SU-DHL-6 (cell line): Measurements from ENCODE around the gene ST3GAL4.

Experiments
- H2AFZ ChIP-seq: fragments of 200-600 bp; sonication (generic); 2 replicates; pipeline ENCODE4 v1.6.1; 2014; ENCODE audit warnings: low read depth, mild to moderate bottlenecking, moderate library complexity, mixed read lengths, antibody characterized with exemption, low read length; ENCODE audit not compliant: severe bottlenecking
- H3F3A ChIP-seq: fragments of 200-600 bp; shearing (Covaris generic); 2 replicates; pipeline ENCODE4 v1.6.0; 2016; ENCODE audit warnings: antibody characterized with exemption, mild to moderate bottlenecking; ENCODE audit not compliant: insufficient read depth
- H3K27ac ChIP-seq: fragments of 200-600 bp; sonication (generic); 2 replicates; pipeline ENCODE4 v1.5.1; 2016; ENCODE audit warnings: low read depth, mild to moderate bottlenecking, low read length, moderate library complexity, mixed read lengths
- H3K27me3 ChIP-seq: fragments of 200-600 bp; sonication (generic), shearing (Covaris generic); 2 replicates; pipeline ENCODE4 v1.6.0; 2014; ENCODE audit warnings: mild to moderate bottlenecking, low read length
- H3K36me3 ChIP-seq: fragments of 200-600 bp; sonication (generic); 2 replicates; pipeline ENCODE4 v1.6.1; 2014; ENCODE audit warnings: mild to moderate bottlenecking, low read length, mixed read lengths
- H3K4me2 ChIP-seq: fragments of 300-600, 200-600 bp; shearing (Covaris generic), sonication (generic); 2 replicates; pipeline ENCODE4 v1.6.0; 2014; ENCODE audit warnings: low read length, low read depth, mild to moderate bottlenecking; ENCODE audit not compliant: poor library complexity, severe bottlenecking
- H3K4me3 ChIP-seq: fragments of 200-600 bp; sonication (generic); 2 replicates; pipeline ENCODE4 v1.5.1; 2014; ENCODE audit warnings: antibody characterized with exemption, low read length, mild to moderate bottlenecking, mixed read lengths; ENCODE audit not compliant: insufficient read depth, poor library complexity, severe bottlenecking
- H3K79me2 ChIP-seq: fragments of 200-600 bp; sonication (generic); 2 replicates; pipeline ENCODE4 v1.6.1; 2014; ENCODE audit warnings: mild to moderate bottlenecking, low read length, moderate library complexity; ENCODE audit not compliant: insufficient read depth
- H3K9ac ChIP-seq: fragments of 200-600 bp; sonication (generic); 2 replicates; pipeline ENCODE4 v1.7.0; 2014; ENCODE audit warnings: mild to moderate bottlenecking, low read length
- H3K9me2 ChIP-seq: fragments of 200-600 bp; sonication (generic); replicated peaks from 2 replicates; pipeline ENCODE4 v1.6.1; 2014; ENCODE audit warnings: low read length; ENCODE audit not compliant: insufficient read depth
- H3K9me3 ChIP-seq: fragments of 200-600 bp; sonication (generic); 2 replicates; pipeline ENCODE4 v1.6.1; 2014; ENCODE audit warnings: low read length, mixed read lengths; ENCODE audit not compliant: insufficient read depth
- H4K20me1 ChIP-seq: fragments of 200-600 bp; sonication (generic); 2 replicates; pipeline ENCODE4 v1.6.1; 2014; ENCODE audit warnings: low read depth, mild to moderate bottlenecking, antibody characterized with exemption, low read length, moderate library complexity, mixed read lengths
- CTCF ChIP-seq: fragments of 200-600 bp; sonication (generic); IDR thresholded peaks from one replicate; pipeline ENCODE4 v1.5.1; 2017; ENCODE audit warnings: antibody characterized with exemption, mild to moderate bottlenecking, low read length, moderate library complexity; ENCODE audit not compliant: insufficient read depth, poor library complexity, severe bottlenecking
- EZH2phosphoT487 ChIP-seq: fragments of 200-600 bp; sonication (generic), shearing (Covaris generic); conservative IDR thresholded peaks from 2 replicates; pipeline ENCODE4 v1.6.1; 2018; ENCODE audit warnings: mild to moderate bottlenecking, antibody characterized with exemption, low read length, moderate library complexity, mixed read lengths

Gene ST3GAL4

GRCh38 chr11:126317432-126317755 lies 38.1 kb upstream of the ST3GAL4 start:
- Histone ChIP-seq H2AFZ (no peak overlapping the region), H3K79me2 (no peaks in the 10 kb centered on the region), H3K9me2 (no peaks in the 10 kb centered on the region), H3K36me3 (no peaks in the 10 kb centered on the region), H3K4me2 (no peak overlapping the region), H3K9ac (no peak overlapping the region), H3K4me3 (no peak overlapping the region), H3F3A (no peaks in the 10 kb centered on the region), H4K20me1 (no peaks in the 10 kb centered on the region), H3K9me3 (no peaks in the 10 kb centered on the region), H3K27ac (no peak overlapping the region), H3K27me3 (no peaks in the 10 kb centered on the region)
- TF ChIP-seq CTCF (no peak), EZH2phosphoT487 (no peak)

- Histone ChIP-seq H3K4me3 (no peak overlapping the region), H3K27me3 (no peaks in the 10 kb centered on the region), H3K79me2 (no peaks in the 10 kb centered on the region), H3K4me2 (no peak overlapping the region), H4K20me1 (no peaks in the 10 kb centered on the region), H3K9me2 (no peaks in the 10 kb centered on the region), H3K9ac (no peak overlapping the region), H3F3A (no peaks in the 10 kb centered on the region), H3K9me3 (no peaks in the 10 kb centered on the region), H3K27ac (no peak overlapping the region), H2AFZ (no peak overlapping the region), H3K36me3 (no peaks in the 10 kb centered on the region)
- no peak for TF ChIP-seq EZH2phosphoT487
- TF ChIP-seq CTCF: no peak
Observed at GRCh38 chr11:126317756-126318573, 37.5 kb upstream of the ST3GAL4 start.

- H3K79me2 ChIP-seq: no peaks in the 10 kb centered on the region
- TF ChIP-seq CTCF (no peak), EZH2phosphoT487 (no peak)
- H3F3A ChIP-seq: no peaks in the 10 kb centered on the region
- no peaks in the 10 kb centered on the region for H3K27me3 ChIP-seq
- H3K9me3 ChIP-seq: no peaks in the 10 kb centered on the region
- no peak overlapping the region for H2AFZ ChIP-seq
- H3K9me2 ChIP-seq: no peaks in the 10 kb centered on the region
- no peaks in the 10 kb centered on the region for H4K20me1 ChIP-seq
- H3K4me2 ChIP-seq: no peak overlapping the region
- no peaks in the 10 kb centered on the region for H3K36me3 ChIP-seq
- no peak overlapping the region for H3K4me3 ChIP-seq
- no peak overlapping the region for H3K9ac ChIP-seq
- no peak overlapping the region for H3K27ac ChIP-seq
Observed at GRCh38 chr11:126318574-126319373, 36.7 kb upstream of the ST3GAL4 start.
